ENCODE results near the gene ATIC.

The ATIC gene

DNA sequence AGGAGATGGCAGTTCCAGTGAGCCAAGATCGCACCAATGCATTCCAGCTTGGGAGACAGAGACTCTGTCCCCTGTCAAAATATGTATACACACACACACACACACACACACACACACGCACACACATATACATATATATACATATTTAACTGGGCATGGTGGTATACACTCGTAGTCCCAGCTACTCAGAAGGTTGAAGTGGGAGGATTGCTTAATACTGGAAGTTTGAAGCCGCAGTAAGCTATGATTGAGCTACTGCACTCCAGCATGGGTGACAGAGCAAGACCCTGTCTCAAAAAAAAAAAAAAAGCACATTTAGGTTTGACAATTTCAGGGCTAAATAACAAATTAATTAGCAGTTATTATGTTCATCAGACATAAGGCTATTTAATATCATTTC lies 36.0 kb upstream of the ATIC start:
- H3K4me3 ChIP-seq (ENCODE audit: low read depth, low read length) = no peak overlapping the region
- H3K27me3 ChIP-seq (ENCODE audit: control insufficient read depth, insufficient read depth, low read length) = no peaks in the 10 kb centered on the region
- H3K36me3 ChIP-seq (ENCODE audit: control insufficient read depth, insufficient read depth, low read length) = no peaks in the 10 kb centered on the region
- H3K9me3 ChIP-seq (ENCODE audit: control insufficient read depth, low read length) = no peaks in the 10 kb centered on the region
- no peaks in the 10 kb centered on the region for H3K79me2 ChIP-seq
- H3K4me1 ChIP-seq = peaks cover 6% of the 10 kb centered on the region
- no peak overlapping the region for H2AFZ ChIP-seq
- no peak overlapping the region for H3K4me2 ChIP-seq (ENCODE audit: low read length)
- TF ChIP-seq, protein P1, sequence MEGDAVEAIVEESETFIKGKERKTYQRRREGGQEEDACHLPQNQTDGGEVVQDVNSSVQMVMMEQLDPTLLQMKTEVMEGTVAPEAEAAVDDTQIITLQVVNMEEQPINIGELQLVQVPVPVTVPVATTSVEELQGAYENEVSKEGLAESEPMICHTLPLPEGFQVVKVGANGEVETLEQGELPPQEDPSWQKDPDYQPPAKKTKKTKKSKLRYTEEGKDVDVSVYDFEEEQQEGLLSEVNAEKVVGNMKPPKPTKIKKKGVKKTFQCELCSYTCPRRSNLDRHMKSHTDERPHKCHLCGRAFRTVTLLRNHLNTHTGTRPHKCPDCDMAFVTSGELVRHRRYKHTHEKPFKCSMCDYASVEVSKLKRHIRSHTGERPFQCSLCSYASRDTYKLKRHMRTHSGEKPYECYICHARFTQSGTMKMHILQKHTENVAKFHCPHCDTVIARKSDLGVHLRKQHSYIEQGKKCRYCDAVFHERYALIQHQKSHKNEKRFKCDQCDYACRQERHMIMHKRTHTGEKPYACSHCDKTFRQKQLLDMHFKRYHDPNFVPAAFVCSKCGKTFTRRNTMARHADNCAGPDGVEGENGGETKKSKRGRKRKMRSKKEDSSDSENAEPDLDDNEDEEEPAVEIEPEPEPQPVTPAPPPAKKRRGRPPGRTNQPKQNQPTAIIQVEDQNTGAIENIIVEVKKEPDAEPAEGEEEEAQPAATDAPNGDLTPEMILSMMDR (IDR thresholded peaks at IDR 0.05) = no peak
- H3K27ac ChIP-seq = no peak overlapping the region
- no peak overlapping the region for H3K9ac ChIP-seq

DNA sequence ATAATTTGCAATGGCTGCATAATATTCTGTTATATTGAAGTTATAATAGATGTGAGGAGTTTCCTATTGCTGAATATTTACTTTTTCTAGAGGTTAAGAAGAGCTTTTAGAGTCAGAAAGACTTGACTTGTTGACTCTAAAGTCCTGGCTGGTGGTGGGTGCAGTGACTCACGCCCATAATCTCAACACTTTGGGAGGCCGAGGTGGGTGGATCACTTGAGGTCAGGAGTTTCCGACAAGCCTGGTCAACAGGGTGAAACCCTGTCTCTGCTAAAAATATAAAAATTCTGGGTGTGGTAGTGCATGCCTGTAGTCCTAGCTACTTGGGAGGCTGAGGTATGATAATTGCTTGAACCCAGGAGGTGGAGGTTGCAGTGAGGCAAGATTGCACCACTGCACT lies 33.9 kb upstream of the ATIC start:
- no peak overlapping the region for H3K4me3 ChIP-seq (ENCODE audit: low read depth, low read length)
- TF ChIP-seq, protein P1 (IDR thresholded peaks at IDR 0.05) = no peak
- no peak overlapping the region for H2AFZ ChIP-seq
- no peaks in the 10 kb centered on the region for H3K79me2 ChIP-seq
- no peaks in the 10 kb centered on the region for H3K9me3 ChIP-seq (ENCODE audit: control insufficient read depth, low read length)
- H3K36me3 ChIP-seq (ENCODE audit: control insufficient read depth, insufficient read depth, low read length) = no peaks in the 10 kb centered on the region
- H3K27me3 ChIP-seq (ENCODE audit: control insufficient read depth, insufficient read depth, low read length) = no peaks in the 10 kb centered on the region
- no peak overlapping the region for H3K9ac ChIP-seq
- peaks cover 6% of the 10 kb centered on the region for H3K4me1 ChIP-seq
- no peak overlapping the region for H3K27ac ChIP-seq
- H3K4me2 ChIP-seq (ENCODE audit: low read length) = no peak overlapping the region

DNA sequence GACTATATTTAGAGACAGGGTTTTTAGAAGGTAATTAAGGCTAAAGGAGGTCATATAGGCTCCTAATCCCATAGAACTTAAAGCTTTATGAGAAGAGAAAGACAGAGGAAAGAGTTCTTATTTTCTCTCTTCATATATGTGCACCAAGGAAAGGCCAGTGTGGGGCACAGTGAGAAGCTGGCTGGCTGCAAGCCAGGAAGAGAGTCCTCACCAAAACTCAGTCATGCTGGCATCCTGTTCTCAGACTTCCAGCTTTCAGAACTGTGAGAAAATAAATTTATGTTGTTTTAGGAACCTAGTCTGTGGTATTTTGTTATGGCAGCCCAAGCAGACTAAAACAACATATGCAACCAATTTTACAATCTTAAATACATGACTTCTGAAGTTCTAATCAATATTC lies 31.5 kb upstream of the ATIC start:
- Histone ChIP-seq H3K9me3 (ENCODE audit: control insufficient read depth, low read length) (no peaks in the 10 kb centered on the region), H2AFZ (no peak overlapping the region), H3K27me3 (ENCODE audit: control insufficient read depth, insufficient read depth, low read length) (no peaks in the 10 kb centered on the region), H3K79me2 (no peaks in the 10 kb centered on the region), H3K4me1 (no peaks in the 10 kb centered on the region), H3K27ac (no peak overlapping the region), H3K9ac (no peak overlapping the region), H3K36me3 (ENCODE audit: control insufficient read depth, insufficient read depth, low read length) (no peaks in the 10 kb centered on the region), H3K4me3 (ENCODE audit: low read depth, low read length) (no peak overlapping the region), H3K4me2 (ENCODE audit: low read length) (no peak overlapping the region)
- TF ChIP-seq, protein P1 (IDR thresholded peaks at IDR 0.05) = no peak

DNA sequence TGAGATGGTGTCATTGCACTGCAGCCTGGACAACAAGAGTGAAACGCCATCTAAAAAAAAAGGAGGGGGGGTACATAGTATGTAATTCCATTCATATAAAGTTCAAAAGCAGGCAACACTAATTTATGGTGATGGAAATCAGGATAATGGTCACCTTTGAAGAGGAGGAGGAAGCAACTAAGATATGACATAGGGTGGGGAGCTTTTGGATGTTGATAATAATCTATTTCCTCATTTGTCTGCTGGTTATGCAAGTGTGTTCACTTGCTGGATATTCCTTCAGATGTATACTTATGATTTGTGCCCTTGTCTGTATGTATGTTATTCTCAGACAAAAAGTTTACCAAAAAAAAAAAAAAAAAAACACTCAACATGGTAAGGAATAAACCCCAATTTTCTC lies 28.6 kb upstream of the ATIC start:
- H3K4me2 ChIP-seq (ENCODE audit: low read length) = no peak overlapping the region
- no peak overlapping the region for H3K27ac ChIP-seq
- no peak overlapping the region for H2AFZ ChIP-seq
- no peak overlapping the region for H3K4me3 ChIP-seq (ENCODE audit: low read depth, low read length)
- no peaks in the 10 kb centered on the region for H3K27me3 ChIP-seq (ENCODE audit: control insufficient read depth, insufficient read depth, low read length)
- H3K36me3 ChIP-seq (ENCODE audit: control insufficient read depth, insufficient read depth, low read length) = no peaks in the 10 kb centered on the region
- H3K4me1 ChIP-seq = no peaks in the 10 kb centered on the region
- H3K9ac ChIP-seq = no peak overlapping the region
- TF ChIP-seq, protein P1 (IDR thresholded peaks at IDR 0.05) = no peak
- no peaks in the 10 kb centered on the region for H3K9me3 ChIP-seq (ENCODE audit: control insufficient read depth, low read length)
- no peaks in the 10 kb centered on the region for H3K79me2 ChIP-seq

DNA sequence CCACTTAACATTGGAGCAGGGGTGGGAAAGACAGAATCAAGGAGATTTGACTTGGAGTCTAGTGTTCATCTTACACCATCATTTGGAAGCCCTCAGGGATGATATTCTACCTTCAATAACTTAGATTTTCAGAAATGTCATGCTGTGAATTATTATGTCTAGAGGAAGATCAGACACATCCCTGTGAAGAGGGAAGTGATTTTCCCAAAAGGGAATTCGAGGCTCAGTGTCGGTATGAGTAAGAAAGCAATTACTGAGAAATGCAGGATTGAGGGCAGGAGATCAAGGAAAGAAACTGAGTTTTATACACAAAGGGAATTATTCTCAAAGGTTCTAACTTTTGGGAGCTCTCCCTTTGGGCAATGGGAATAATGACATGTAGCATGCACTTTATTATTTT lies 25.6 kb upstream of the ATIC start:
- no peaks in the 10 kb centered on the region for H3K79me2 ChIP-seq
- no peaks in the 10 kb centered on the region for H3K4me1 ChIP-seq
- TF ChIP-seq, protein P1 (IDR thresholded peaks at IDR 0.05) = no peak
- H3K9me3 ChIP-seq (ENCODE audit: control insufficient read depth, low read length) = no peaks in the 10 kb centered on the region
- no peak overlapping the region for H2AFZ ChIP-seq
- no peaks in the 10 kb centered on the region for H3K27me3 ChIP-seq (ENCODE audit: control insufficient read depth, insufficient read depth, low read length)
- H3K27ac ChIP-seq = no peak overlapping the region
- no peak overlapping the region for H3K9ac ChIP-seq
- H3K4me2 ChIP-seq (ENCODE audit: low read length) = no peak overlapping the region
- H3K36me3 ChIP-seq (ENCODE audit: control insufficient read depth, insufficient read depth, low read length) = no peaks in the 10 kb centered on the region
- no peak overlapping the region for H3K4me3 ChIP-seq (ENCODE audit: low read depth, low read length)
